ENCODE data around the gene TMEM150C.

DNA sequence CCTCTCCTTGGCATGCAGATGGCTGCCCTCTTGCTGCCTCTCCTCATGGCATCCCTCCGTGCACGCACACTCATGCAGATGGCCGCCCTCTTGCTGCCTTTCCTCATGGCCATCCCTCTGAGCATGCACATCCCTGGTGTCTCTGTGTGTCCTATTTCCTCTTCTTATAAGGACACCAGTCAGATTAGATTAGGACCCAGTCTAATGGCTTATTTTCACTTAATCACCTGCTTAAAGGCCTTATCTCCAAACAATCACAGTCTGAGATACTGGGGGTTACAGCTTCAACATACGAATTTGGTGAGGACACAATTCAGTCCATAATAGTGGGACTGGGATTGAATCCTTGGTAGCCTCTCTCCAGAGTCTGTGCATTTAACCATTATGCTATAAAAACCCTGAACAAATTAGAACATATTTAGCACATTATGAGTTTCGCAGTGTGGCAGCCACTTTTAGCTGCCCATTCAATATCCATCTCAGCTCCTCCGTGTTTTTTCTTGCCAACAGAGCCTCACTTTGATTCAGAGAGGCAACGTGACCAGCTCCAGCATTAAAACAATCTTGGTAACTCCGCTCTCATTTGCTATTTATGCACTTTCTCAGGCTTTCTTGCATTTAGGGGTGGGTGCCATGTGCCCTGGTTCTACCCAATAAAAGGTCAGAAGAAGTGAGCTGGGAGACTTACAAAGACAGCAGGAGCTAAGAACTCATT is 26.2 kb upstream of the TMEM150C start:
- no peak for TF ChIP-seq CTCF (IDR thresholded peaks at IDR 0.05)
- no peak for TF ChIP-seq NPAS2 (CRISPR knock-in tag; IDR thresholded peaks at IDR 0.05; ENCODE audit: borderline replicate concordance)
- no peak for TF ChIP-seq POLR2A (IDR thresholded peaks at IDR 0.05; ENCODE audit: low read length)
- no peak for TF ChIP-seq FOSB (CRISPR knock-in tag; IDR thresholded peaks at IDR 0.05)
- TF ChIP-seq GATA3 (IDR thresholded peaks at IDR 0.05; ENCODE audit: borderline replicate concordance), result no peak
- no peak for TF ChIP-seq CHD4 (IDR thresholded peaks at IDR 0.05; ENCODE audit: borderline replicate concordance)
- no peak for TF ChIP-seq ZFP36 (IDR thresholded peaks at IDR 0.05; ENCODE audit: borderline replicate concordance, partially characterized antibody)
- TF ChIP-seq JUN (IDR thresholded peaks at IDR 0.05), result no peak
- no peak for TF ChIP-seq MYC (IDR thresholded peaks at IDR 0.05; ENCODE audit: borderline replicate concordance, low read length)

All from A549 (cell line).